HFFc6 (cell line): ENCODE measurements around the gene KIF2A. TPM values are rescaled to one million over a fixed set of nuclear protein-coding genes. Genes with fewer than 3 reads are reported as not detected.

Experiments
- DNase-seq: peaks from one replicate; pipeline ENCODE4 v3.0.0-alpha.2; 2018
- H3K27ac Mint-ChIP-seq: 2 replicates; pipeline ENCODE4 v1.8.0; 2020; ENCODE audit warnings: mild to moderate bottlenecking, mixed read lengths
- H3K27me3 Mint-ChIP-seq: 2 replicates; pipeline ENCODE4 v1.8.0; 2021; ENCODE audit warnings: mild to moderate bottlenecking, moderate library complexity, mixed read lengths; ENCODE audit not compliant: insufficient read depth
- H3K36me3 Mint-ChIP-seq: 2 replicates; pipeline ENCODE4 v1.8.0; 2021; ENCODE audit warnings: low read depth, mixed read lengths
- H3K4me1 Mint-ChIP-seq: 2 replicates; pipeline ENCODE4 v1.8.0; 2020; ENCODE audit warnings: low read depth, mixed read lengths
- H3K4me3 Mint-ChIP-seq: 2 replicates; pipeline ENCODE4 v1.8.0; 2020; ENCODE audit warnings: mild to moderate bottlenecking, moderate library complexity, mixed read lengths
- H3K9me3 Mint-ChIP-seq: 2 replicates; pipeline ENCODE4 v1.8.0; 2020; ENCODE audit warnings: mild to moderate bottlenecking, mixed read lengths
- total RNA-seq, 6 experiments: library from RNA; stranded (reverse); fragmentation: NEBNext Ultra II Directional; extraction: Animal tissue kit (Norgen Biotek cat#: 25700); gene quantifications; 2 replicates in 1 of 6; 3 replicates in 5 of 6; pipeline ENCODE4 v1.2.3, GENCODE V29; 2021
- TF ChIP-seq, protein P1 (sequence below): fragments of 200-600 bp; sonication (generic); IDR thresholded peaks from 2 replicates; pipeline ENCODE4 v1.5.0; 2021; ENCODE audit warnings: antibody characterized with exemption, mild to moderate bottlenecking

KIF2A gene
- total RNA-seq, 6 experiments from 2014 or later, result 39.9 to 54.0 (median 49.3) TPM

DNA sequence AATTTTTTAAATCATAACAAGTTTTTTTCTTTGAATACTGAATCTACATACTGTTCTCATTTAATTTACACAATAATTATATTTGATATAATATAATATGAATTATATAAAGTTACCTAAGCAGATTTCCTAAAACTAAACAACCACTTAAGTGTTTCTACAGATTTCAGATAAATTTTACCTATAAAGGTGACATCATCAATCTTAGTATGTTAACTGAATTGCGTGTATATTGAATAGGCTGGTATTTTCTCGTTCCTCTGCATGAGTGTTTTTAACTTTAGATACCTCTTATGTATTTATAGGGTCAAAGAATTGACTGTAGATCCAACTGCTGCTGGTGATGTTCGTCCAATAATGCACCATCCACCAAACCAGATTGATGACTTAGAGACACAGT lies 67.4 kb downstream of the KIF2A start:
- no peak overlapping the region for H3K4me3 Mint-ChIP-seq
- TF ChIP-seq, protein P1, sequence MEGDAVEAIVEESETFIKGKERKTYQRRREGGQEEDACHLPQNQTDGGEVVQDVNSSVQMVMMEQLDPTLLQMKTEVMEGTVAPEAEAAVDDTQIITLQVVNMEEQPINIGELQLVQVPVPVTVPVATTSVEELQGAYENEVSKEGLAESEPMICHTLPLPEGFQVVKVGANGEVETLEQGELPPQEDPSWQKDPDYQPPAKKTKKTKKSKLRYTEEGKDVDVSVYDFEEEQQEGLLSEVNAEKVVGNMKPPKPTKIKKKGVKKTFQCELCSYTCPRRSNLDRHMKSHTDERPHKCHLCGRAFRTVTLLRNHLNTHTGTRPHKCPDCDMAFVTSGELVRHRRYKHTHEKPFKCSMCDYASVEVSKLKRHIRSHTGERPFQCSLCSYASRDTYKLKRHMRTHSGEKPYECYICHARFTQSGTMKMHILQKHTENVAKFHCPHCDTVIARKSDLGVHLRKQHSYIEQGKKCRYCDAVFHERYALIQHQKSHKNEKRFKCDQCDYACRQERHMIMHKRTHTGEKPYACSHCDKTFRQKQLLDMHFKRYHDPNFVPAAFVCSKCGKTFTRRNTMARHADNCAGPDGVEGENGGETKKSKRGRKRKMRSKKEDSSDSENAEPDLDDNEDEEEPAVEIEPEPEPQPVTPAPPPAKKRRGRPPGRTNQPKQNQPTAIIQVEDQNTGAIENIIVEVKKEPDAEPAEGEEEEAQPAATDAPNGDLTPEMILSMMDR, result no peak
- H3K36me3 Mint-ChIP-seq, result peaks cover 27% of the 10 kb centered on the region
- no peak for DNase-seq
- H3K9me3 Mint-ChIP-seq, result no peaks in the 10 kb centered on the region
- H3K4me1 Mint-ChIP-seq, result peaks cover 35% of the 10 kb centered on the region
- H3K27ac Mint-ChIP-seq, result no peak overlapping the region
- no peaks in the 10 kb centered on the region for H3K27me3 Mint-ChIP-seq

DNA sequence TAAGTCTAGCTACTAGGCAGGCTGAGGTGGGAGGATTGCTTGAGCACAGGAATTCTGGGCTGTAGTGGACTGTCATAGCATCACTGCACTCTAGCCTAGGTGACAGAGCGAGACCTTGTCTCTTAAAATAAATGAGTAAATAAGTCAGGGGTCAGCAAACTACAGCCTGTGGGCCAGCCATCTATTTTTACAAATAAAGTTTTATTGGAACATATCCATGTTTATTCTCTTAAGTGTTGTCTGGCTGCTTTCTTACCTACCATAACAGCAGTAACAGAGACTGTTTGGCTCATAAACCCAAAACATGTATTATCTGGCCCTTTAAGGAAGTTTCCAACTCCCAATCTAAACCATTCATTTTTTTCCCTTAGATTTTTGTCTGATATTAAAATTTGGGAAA lies 68.1 kb downstream of the KIF2A start:
- H3K36me3 Mint-ChIP-seq, result peaks cover 30% of the 10 kb centered on the region
- no peak overlapping the region for H3K4me3 Mint-ChIP-seq
- peaks cover 35% of the 10 kb centered on the region for H3K4me1 Mint-ChIP-seq
- no peak for DNase-seq
- no peaks in the 10 kb centered on the region for H3K9me3 Mint-ChIP-seq
- TF ChIP-seq, protein P1, result no peak
- H3K27ac Mint-ChIP-seq, result no peak overlapping the region
- H3K27me3 Mint-ChIP-seq, result no peaks in the 10 kb centered on the region

DNA sequence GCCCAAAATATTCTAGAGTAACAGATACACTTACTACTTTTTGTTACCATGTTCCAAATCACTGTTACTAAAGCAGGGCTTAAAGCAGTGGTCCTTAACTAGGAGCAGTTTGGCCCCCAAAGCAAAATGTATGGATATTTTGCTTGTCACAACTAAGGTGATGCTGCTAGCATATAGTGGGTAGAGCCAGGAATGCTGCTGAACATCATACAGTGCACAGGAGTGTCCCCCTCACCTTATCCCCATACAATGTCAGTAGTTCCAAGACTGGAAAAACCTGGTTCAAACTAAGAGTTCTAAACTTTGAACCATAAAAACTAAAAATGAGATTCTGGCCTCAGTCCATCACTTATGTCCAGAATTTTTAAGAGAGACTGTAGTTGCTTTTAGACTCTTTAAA lies 69.6 kb downstream of the KIF2A start:
- TF ChIP-seq, protein P1, result no peak
- no peaks in the 10 kb centered on the region for H3K9me3 Mint-ChIP-seq
- peaks cover 31% of the 10 kb centered on the region for H3K4me1 Mint-ChIP-seq
- peaks cover 37% of the 10 kb centered on the region for H3K36me3 Mint-ChIP-seq
- H3K27me3 Mint-ChIP-seq, result no peaks in the 10 kb centered on the region
- no peak overlapping the region for H3K4me3 Mint-ChIP-seq
- no peak for DNase-seq
- 0 out of 2 replicates have a peak overlapping the region, but pooled peaks have one; percentile 66 for H3K27ac Mint-ChIP-seq

DNA sequence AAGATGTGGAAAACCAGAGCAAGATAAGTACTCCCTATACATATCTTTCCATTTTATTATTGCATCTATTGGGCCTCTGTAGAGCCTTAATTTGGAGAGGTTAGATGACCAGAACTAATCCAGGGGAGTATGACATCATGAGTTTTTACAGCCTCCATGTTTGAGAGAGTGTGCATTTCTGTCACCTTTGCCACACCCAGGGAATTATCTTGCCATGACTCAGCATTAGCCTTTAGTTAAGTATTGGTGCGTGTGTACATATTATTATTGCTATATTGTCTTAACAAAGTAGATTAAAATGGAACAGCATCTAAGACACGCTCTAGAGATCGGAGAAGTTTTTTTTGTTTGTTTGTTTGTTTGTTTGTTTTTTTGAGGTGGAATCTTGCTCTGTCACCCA lies 70.1 kb downstream of the KIF2A start:
- DNase-seq, result peak; percentile 5
- peaks cover 27% of the 10 kb centered on the region for H3K4me1 Mint-ChIP-seq
- H3K4me3 Mint-ChIP-seq, result no peak overlapping the region
- no peaks in the 10 kb centered on the region for H3K27me3 Mint-ChIP-seq
- TF ChIP-seq, protein P1, result no peak
- H3K36me3 Mint-ChIP-seq, result peaks cover 38% of the 10 kb centered on the region
- H3K27ac Mint-ChIP-seq, result peak overlapping the region; percentile 66; the same call in 1 of the 2 replicates
- H3K9me3 Mint-ChIP-seq, result no peaks in the 10 kb centered on the region

DNA sequence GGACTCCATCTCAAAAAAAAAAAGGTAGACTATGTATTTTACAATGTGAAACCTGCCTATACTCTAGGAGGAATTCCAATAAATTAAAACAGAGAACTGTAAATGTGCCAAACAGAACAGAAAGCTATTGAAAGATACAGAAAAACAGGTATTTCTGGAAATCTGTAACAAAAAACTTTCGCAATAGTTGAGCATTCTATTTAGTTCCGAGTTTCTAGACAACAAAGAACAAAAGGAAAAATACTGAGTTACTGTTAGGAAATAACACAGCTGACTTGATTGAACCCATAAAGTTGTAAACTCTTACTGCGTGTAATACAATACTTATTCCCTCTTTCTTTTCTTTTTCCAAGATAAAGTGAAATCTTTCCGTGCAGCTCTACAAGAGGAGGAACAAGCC lies 79.1 kb downstream of the KIF2A start:
- Mint-ChIP-seq H3K4me3 (no peak overlapping the region), H3K4me1 (peaks cover 10% of the 10 kb centered on the region), H3K36me3 (peaks cover 20% of the 10 kb centered on the region), H3K9me3 (no peaks in the 10 kb centered on the region), H3K27ac (peak overlapping the region; percentile 31; the same call in 1 of the 2 replicates), H3K27me3 (no peaks in the 10 kb centered on the region)
- TF ChIP-seq, protein P1, result no peak
- DNase-seq, result no peak
